Measurements from ENCODE around the gene ABCC5.
"Not testable (repeated sequence)": the region's sequence is repeated elsewhere in the genome, so short reads cannot be mapped to it uniquely, and the experiment has no call there.

The ABCC5 gene

DNA sequence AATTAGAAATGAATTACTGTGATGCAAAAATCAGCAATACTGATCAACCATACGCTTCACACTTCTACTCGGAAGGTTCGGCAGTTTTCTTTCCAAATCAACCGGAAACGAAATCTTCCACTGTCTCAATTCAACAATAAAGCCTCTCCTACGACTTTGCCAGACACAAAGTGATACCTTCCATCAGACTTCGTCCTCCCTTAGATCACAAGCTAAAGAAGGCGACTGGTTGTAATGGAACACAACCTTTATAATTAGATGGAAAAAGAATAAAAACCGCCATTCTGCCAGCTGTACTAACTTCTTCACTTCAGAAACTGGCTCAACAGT lies 133.6 kb downstream of the ABCC5 start:
- ATAC-seq, result no peak

DNA sequence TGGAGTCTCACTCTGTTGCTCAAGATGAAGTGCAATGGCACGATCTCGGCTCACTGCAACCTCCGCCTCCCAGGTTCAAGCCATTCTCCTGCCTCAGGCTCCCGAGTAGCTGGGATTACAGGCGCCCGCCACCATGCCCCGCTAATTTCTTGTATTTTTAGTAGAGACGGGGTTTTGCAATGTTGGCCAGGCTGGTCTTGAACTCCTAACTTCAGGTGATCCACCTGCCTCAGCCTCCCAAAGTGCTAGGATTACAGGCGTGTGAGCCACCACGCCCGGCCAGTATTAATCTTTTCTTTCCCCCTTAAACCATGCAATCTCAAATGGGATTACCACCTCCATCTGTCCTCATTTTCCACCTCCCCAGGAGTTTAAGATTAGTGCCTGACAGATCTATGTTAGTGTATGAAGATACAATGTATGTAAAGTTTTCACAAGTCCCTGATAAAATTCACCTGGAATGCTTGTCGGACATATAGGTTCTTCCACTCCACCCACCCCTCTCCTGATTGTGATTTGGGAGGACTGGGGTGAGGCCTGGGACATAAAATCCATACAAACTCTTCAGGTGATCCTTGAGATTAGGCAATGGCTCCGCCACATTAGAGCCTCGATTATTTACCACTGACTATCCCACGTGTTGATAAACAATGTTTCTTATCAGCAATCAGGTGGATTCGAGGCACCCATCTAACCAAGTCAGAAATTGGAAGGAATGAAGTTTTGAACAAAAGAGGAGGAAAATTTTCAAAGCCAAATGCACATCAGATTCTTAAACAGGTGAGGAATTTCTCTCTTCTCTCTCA lies 134.2 kb downstream of the ABCC5 start:
- ATAC-seq, result no peak

DNA sequence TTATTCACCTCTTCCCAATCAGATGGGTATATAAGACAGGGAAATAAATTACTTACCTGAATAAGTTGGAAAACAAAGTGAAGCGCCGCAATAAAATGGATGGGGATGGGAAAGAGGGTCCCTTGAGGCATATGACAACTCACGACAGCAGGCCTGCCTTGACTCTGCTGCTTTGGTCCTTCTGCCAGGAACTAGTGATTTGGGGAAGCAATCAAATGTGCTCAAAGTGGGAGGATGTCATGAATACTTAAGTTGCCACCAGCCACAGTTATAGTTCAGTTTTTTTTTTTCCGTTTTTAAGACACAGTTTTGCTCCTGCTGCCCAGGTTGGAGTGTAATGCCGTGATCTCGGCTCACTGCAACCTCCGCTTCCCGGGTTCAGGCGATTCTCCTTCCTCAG lies 137.6 kb downstream of the ABCC5 start:
- no peak for ATAC-seq

DNA sequence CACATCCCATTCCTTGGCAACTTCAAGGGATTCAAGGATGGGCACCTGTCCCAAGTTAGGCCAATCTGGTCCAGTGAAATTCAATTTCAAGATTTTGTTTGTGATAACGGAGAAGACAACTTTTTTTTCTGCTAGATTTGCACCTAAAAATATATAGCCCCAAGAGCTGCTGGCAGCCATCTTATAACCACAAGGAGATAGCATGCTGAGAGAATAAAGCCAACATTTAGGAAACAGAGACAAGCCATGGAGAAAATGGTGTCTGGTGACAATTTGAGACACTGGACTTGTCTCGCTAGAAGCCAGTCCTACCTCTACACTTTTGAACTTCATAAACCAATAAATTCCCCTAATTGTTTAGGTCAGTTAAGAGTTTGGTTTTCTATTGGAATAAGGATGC lies 138.4 kb downstream of the ABCC5 start:
- ATAC-seq, result no peak

DNA sequence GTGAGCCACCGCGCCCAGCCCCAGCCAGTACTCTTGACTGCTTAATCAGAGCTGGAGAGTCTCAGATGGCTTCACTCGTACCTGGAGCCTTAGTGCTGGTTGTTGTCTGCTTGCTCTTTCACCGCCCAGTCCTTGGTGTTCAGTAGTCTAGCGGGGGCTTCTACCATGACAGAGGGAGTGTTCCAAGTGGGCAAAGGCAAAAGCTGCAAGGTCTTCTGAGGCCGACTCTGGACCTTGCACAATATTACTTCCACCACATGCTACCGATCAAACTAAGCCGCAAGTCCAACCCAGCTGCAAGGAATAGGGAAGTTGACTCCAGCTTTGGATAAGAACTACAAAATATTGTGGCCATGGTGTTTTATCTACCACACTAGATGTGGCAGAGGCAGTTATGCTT lies 139.6 kb downstream of the ABCC5 start:
- ATAC-seq, result no peak

DNA sequence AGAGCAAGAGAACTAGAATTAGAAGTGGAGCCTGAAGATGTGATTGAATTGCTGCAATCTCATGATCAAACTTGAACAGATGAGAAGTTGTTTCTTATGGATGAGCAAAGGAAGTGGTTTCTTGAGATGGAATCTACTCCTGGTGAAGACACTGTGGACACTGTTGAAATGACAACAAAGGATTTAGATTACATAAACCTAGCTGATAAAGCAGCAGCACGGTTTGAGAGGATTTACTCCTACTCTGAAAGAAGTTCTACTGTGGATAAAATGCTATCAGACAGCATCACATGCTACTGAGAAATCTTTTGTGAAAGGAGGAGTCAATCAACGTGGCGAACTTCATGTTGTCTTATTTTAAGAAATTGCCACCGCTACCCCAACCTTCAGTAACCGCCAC lies 140.5 kb downstream of the ABCC5 start:
- not testable (repeated sequence) for ATAC-seq

DNA sequence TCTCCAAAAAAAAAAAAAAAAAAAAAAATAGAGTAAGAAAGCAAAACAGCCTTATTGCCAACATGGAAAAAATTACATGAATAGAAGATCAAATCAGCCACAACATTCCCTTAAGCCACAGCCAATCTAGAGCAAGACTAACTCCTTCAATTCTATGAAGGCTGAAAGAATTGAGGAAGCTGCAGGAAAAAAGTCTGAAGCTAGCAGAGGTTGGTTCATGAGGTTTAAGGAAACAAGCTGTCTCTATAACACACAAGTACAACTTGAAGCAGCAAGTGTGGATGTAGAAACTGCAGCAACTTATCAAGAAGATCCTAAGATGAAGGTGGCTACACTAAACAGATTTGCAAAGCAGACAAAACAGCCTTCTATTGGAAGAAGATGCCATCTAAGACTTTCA lies 142.3 kb downstream of the ABCC5 start:
- ATAC-seq, result no peak

DNA sequence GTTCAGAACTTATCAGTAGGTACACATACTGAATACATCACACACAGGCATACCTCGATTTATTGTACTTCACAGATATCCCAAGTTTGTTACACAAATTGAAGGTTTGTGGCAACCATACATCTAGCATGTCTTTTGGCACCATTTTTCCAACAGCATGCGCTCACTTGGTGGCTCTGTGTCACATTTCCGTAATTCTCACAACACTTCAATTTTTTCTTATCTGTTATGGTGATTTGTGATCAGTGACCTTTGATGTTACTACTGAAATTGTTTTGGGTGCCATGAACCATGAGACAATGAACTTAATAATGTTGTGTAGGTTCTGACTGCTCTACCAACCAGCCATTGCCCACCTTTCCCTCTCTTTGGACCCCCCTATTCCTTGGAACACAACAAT lies 143.8 kb downstream of the ABCC5 start:
- ATAC-seq, result no peak

DNA sequence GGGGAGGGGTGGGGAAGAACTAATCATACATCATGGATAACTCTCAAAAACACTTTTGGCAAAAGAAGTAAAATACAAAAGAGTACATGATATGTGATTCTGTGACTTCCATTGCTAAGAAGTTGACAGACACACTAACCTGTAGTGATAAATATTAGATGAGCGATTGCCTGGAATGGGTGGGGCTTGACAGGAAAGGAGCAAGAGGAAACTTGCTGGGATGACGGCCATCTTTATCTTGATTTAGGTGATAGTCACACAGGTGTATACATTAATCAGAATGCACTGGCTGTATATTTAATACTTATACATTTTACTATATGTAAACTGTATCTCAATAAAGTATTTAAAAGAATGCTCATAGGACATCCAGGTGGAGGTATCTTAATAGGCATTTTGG lies 146.1 kb downstream of the ABCC5 start:
- no peak for ATAC-seq

DNA sequence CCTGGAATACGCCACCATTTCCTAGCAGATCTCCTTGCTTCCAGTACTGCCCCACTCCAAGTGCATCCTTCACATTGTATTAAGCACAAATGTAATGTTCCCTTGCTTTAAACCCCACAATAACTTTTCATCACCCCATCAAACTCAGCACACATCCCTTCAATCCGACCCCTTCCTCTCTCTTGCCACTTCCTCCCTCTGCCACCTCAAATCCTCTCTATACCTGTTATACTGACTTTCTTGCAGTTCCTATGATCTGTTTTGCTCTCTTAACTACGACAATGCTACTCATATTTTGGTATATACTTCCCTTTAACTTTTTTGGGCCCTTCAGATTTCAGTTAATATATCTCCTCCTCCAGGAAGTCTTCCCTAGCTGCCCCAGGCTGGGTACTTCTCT lies 147.1 kb downstream of the ABCC5 start:
- ATAC-seq, result no peak
